ENCODE data around the gene PTDSS2.

PTDSS2 gene

GRCh38 chr11:479311-479710 lies 29.2 kb downstream of the PTDSS2 start:
- no peak for TF ChIP-seq CTCF (conservative IDR thresholded peaks at IDR 0.05; ENCODE audit: low read depth, low read length)
- no peak for DNase-seq (ENCODE audit: low read depth)
- H3K4me3 ChIP-seq (ENCODE audit: low read depth, low read length), result no peak overlapping the region

GRCh38 chr11:484616-485015 lies 34.5 kb downstream of the PTDSS2 start:
- no peak for TF ChIP-seq CTCF (conservative IDR thresholded peaks at IDR 0.05; ENCODE audit: low read depth, low read length)
- no peak for DNase-seq (ENCODE audit: low read depth)
- no peak overlapping the region for H3K4me3 ChIP-seq (ENCODE audit: low read depth, low read length)

GRCh38 chr11:486189-486588 lies 36.1 kb downstream of the PTDSS2 start:
- no peak overlapping the region for H3K4me3 ChIP-seq (ENCODE audit: low read depth, low read length)
- TF ChIP-seq CTCF (conservative IDR thresholded peaks at IDR 0.05; ENCODE audit: low read depth, low read length), result no peak
- DNase-seq (ENCODE audit: low read depth), result no peak

GRCh38 chr11:487571-488021 lies 37.5 kb downstream of the PTDSS2 start:
- no peak for DNase-seq (ENCODE audit: low read depth)
- no peak for TF ChIP-seq CTCF (conservative IDR thresholded peaks at IDR 0.05; ENCODE audit: low read depth, low read length)
- no peak overlapping the region for H3K4me3 ChIP-seq (ENCODE audit: low read depth, low read length)

GRCh38 chr11:488062-488461 lies 38.0 kb downstream of the PTDSS2 start:
- TF ChIP-seq CTCF (conservative IDR thresholded peaks at IDR 0.05; ENCODE audit: low read depth, low read length), result no peak
- DNase-seq (ENCODE audit: low read depth), result no peak
- H3K4me3 ChIP-seq (ENCODE audit: low read depth, low read length), result no peak overlapping the region

GRCh38 chr11:488579-488978 lies 38.5 kb downstream of the PTDSS2 start:
- no peak overlapping the region for H3K4me3 ChIP-seq (ENCODE audit: low read depth, low read length)
- TF ChIP-seq CTCF (conservative IDR thresholded peaks at IDR 0.05; ENCODE audit: low read depth, low read length), result no peak
- no peak for DNase-seq (ENCODE audit: low read depth)

- no peak overlapping the region for H3K4me3 ChIP-seq (ENCODE audit: low read depth, low read length)
- TF ChIP-seq CTCF (conservative IDR thresholded peaks at IDR 0.05; ENCODE audit: low read depth, low read length), result no peak
- no peak for DNase-seq (ENCODE audit: low read depth)
These were observed 38.9 kb downstream of the PTDSS2 start for GRCh38 chr11:488992-489391.

Data from choroid plexus epithelial cell (primary cell).